ENCODE measurements around the gene ADGRD1.
"Not testable (repeated sequence)": the region's sequence is repeated elsewhere in the genome, so short reads cannot be mapped to it uniquely, and the experiment has no call there.

The ADGRD1 gene

GRCh38 chr12:131116468-131117117 lies 162.9 kb downstream of the ADGRD1 start:
- ATAC-seq, result no peak
- TF ChIP-seq TOX (CRISPR knock-in tag; IDR thresholded peaks at IDR 0.05; ENCODE audit: borderline replicate concordance) (no peak), PATZ1 (CRISPR knock-in tag; IDR thresholded peaks at IDR 0.05; ENCODE audit: borderline replicate concordance) (no peak), POU6F1 (CRISPR knock-in tag; IDR thresholded peaks at IDR 0.05; ENCODE audit: borderline replicate concordance, low read depth) (no peak), ZC3H10 (CRISPR knock-in tag; IDR thresholded peaks at IDR 0.05) (no peak), CSRNP3 (CRISPR knock-in tag; IDR thresholded peaks at IDR 0.05) (no peak), ZNF8 (CRISPR knock-in tag; IDR thresholded peaks at IDR 0.05) (no peak), GLIS3 (CRISPR knock-in tag; IDR thresholded peaks at IDR 0.05) (no peak), CREB5 (CRISPR knock-in tag; IDR thresholded peaks at IDR 0.05; ENCODE audit: low read depth) (no peak)

GRCh38 chr12:131117438-131118245 lies 163.9 kb downstream of the ADGRD1 start:
- no peak for TF ChIP-seq RARB (CRISPR knock-in tag; IDR thresholded peaks at IDR 0.05)
- TF ChIP-seq ZNF8 (CRISPR knock-in tag; IDR thresholded peaks at IDR 0.05), result no peak
- TF ChIP-seq ZNF565 (CRISPR knock-in tag; conservative IDR thresholded peaks at IDR 0.05; ENCODE audit: low read depth), result no peak
- TF ChIP-seq ZC3H10 (CRISPR knock-in tag; IDR thresholded peaks at IDR 0.05), result no peak
- no peak for TF ChIP-seq GLIS3 (CRISPR knock-in tag; IDR thresholded peaks at IDR 0.05)
- no peak for TF ChIP-seq ZNF70 (CRISPR knock-in tag; IDR thresholded peaks at IDR 0.05)
- TF ChIP-seq ARNTL (CRISPR knock-in tag; IDR thresholded peaks at IDR 0.05; ENCODE audit: borderline replicate concordance, low read depth), result no peak
- TF ChIP-seq ISL1 (CRISPR knock-in tag; IDR thresholded peaks at IDR 0.05), result no peak
- TF ChIP-seq POU6F1 (CRISPR knock-in tag; IDR thresholded peaks at IDR 0.05; ENCODE audit: borderline replicate concordance, low read depth), result no peak
- ATAC-seq, result no peak

- ATAC-seq, result no peak
- TF ChIP-seq RARB (CRISPR knock-in tag; IDR thresholded peaks at IDR 0.05) (no peak), CSDC2 (CRISPR knock-in tag; IDR thresholded peaks at IDR 0.05) (no peak), ZFP30 (CRISPR knock-in tag; IDR thresholded peaks at IDR 0.05) (no peak), CREB5 (CRISPR knock-in tag; IDR thresholded peaks at IDR 0.05; ENCODE audit: low read depth) (no peak)
Observed at GRCh38 chr12:131118371-131118770, 164.7 kb downstream of the ADGRD1 start.

- not testable (repeated sequence) for ATAC-seq
Observed at GRCh38 chr12:131119345-131119744, 165.6 kb downstream of the ADGRD1 start.
